HEK293 (cell line): ENCODE results near the gene CWF19L2.

Source experiments
- CTCF ChIA-PET: fragments of 350-600 bp; formaldehyde crosslinking; extraction: SDS; loops from one replicate; lab custom pipeline; 2021; ENCODE audit warnings: antibody characterized with exemption; lab: Yijun Ruan, JAX
- POLR2A ChIA-PET: fragments of 300-600 bp; formaldehyde crosslinking; extraction: SDS; loops from one replicate; lab custom pipeline; 2020; ENCODE audit warnings: antibody characterized with exemption, inconsistent platforms; lab: Yijun Ruan, JAX
- H3K27ac ChIP-seq: fragments of 200-500 bp; sonication (Bioruptor generic); 2 replicates; pipeline ENCODE4 v1.5.1; 2014; ENCODE audit warnings: low read depth, low read length, control low read depth, inconsistent platforms; ENCODE audit errors: extremely low read depth
- H3K36me3 ChIP-seq, 2 experiments: fragments of 200-500 bp in 1 of 2; sonication (Bioruptor generic) in 1 of 2; 1 replicate in 1 of 2; 2 replicates in 1 of 2; pipeline ENCODE4 v1.5.1; 2014 to 2017; ENCODE audit warnings: inconsistent platforms in 2 of 2, low read length in 2 of 2; ENCODE audit not compliant: control insufficient read depth in 2 of 2, insufficient read depth in 1 of 2
- H3K4me1 ChIP-seq: fragments of 200-500 bp; sonication (Bioruptor generic); 2 replicates; pipeline ENCODE4 v1.5.1; 2014; ENCODE audit warnings: mild to moderate bottlenecking, low read length, inconsistent platforms; ENCODE audit not compliant: control insufficient read depth, insufficient read depth
- H3K4me3 ChIP-seq: 2 replicates; pipeline ENCODE4 v1.5.1; 2011; ENCODE audit warnings: low read depth, mild to moderate bottlenecking, control low read depth, low read length, moderate library complexity
- H3K9me3 ChIP-seq: fragments of 200-500 bp; sonication (Bioruptor generic); 2 replicates; pipeline ENCODE4 v1.5.1; 2014; ENCODE audit warnings: low read depth, low read length, inconsistent platforms; ENCODE audit not compliant: control insufficient read depth, insufficient read depth
- ATF2 ChIP-seq: fragments of 450-650 bp; formaldehyde crosslinking; IDR thresholded peaks from 2 replicates; pipeline ENCODE4 v1.5.1; 2016; ENCODE audit warnings: missing biosample characterization, missing genetic modification characterization, low read depth
- BCL11A ChIP-seq: fragments of 450-650 bp; formaldehyde crosslinking; IDR thresholded peaks from 2 replicates; pipeline ENCODE4 v1.5.1; 2016; ENCODE audit warnings: low read depth, missing biosample characterization, missing genetic modification characterization
- GLIS2 ChIP-seq: fragments of 450-650 bp; formaldehyde crosslinking; IDR thresholded peaks from 2 replicates; pipeline ENCODE4 v1.5.1; 2016; ENCODE audit warnings: missing biosample characterization, missing genetic modification characterization
- IKZF3 ChIP-seq: fragments of 450-650 bp; IDR thresholded peaks from 2 replicates; pipeline ENCODE4 v1.5.0; 2018; ENCODE audit warnings: missing biosample characterization, mild to moderate bottlenecking, missing genetic modification characterization, moderate library complexity
- KLF10 ChIP-seq: fragments of 450-650 bp; IDR thresholded peaks from 2 replicates; pipeline ENCODE4 v1.5.1; 2018; ENCODE audit warnings: missing biosample characterization, mild to moderate bottlenecking, missing genetic modification characterization
- KLF9 ChIP-seq: fragments of 450-650 bp; formaldehyde crosslinking; IDR thresholded peaks from 2 replicates; pipeline ENCODE4 v1.5.1; 2016; ENCODE audit warnings: missing biosample characterization, missing genetic modification characterization, low read depth
- MYNN ChIP-seq: fragments of 450-650 bp; formaldehyde crosslinking; IDR thresholded peaks from 2 replicates; pipeline ENCODE4 v1.5.1; 2016; ENCODE audit warnings: missing biosample characterization, missing genetic modification characterization, borderline replicate concordance
- MZF1 ChIP-seq: fragments of 450-650 bp; formaldehyde crosslinking; IDR thresholded peaks from 2 replicates; pipeline ENCODE4 v1.5.1; 2017; ENCODE audit warnings: missing biosample characterization, missing genetic modification characterization, borderline replicate concordance
- SP7 ChIP-seq: fragments of 450-650 bp; formaldehyde crosslinking; IDR thresholded peaks from 2 replicates; pipeline ENCODE4 v1.5.1; 2016; ENCODE audit warnings: missing biosample characterization, missing genetic modification characterization
- ZBTB20 ChIP-seq: fragments of 450-650 bp; formaldehyde crosslinking; IDR thresholded peaks from 2 replicates; pipeline ENCODE4 v1.5.1; 2016; ENCODE audit warnings: missing biosample characterization, missing genetic modification characterization
- ZFP69B ChIP-seq: fragments of 450-650 bp; formaldehyde crosslinking; IDR thresholded peaks from 2 replicates; pipeline ENCODE4 v1.5.1; 2016; ENCODE audit warnings: missing biosample characterization, missing genetic modification characterization
- ZNF146 ChIP-seq: fragments of 450-650 bp; formaldehyde crosslinking; IDR thresholded peaks from 2 replicates; pipeline ENCODE4 v1.5.1; 2016; ENCODE audit warnings: missing biosample characterization, missing genetic modification characterization
- ZNF274 ChIP-seq, 2 experiments: fragments of 200-500 bp in 1 of 2; fragments of 450-650 bp in 1 of 2; sonication (Bioruptor generic) in 1 of 2; formaldehyde crosslinking in 1 of 2; IDR thresholded peaks; 2 replicates each; pipeline versions ENCODE4 v1.5.1 to v1.6.1; 2014 to 2016; ENCODE audit warnings: borderline replicate concordance in 1 of 2, inconsistent platforms in 1 of 2, low read length in 1 of 2, missing biosample characterization in 1 of 2, missing genetic modification characterization in 1 of 2
- ZNF350 ChIP-seq: fragments of 450-650 bp; formaldehyde crosslinking; IDR thresholded peaks from 2 replicates; pipeline ENCODE4 v1.5.0; 2017; ENCODE audit warnings: missing biosample characterization, mild to moderate bottlenecking, missing genetic modification characterization
- ZNF37A ChIP-seq: fragments of 450-650 bp; IDR thresholded peaks from 2 replicates; pipeline ENCODE4 v1.5.1; 2018; ENCODE audit warnings: missing biosample characterization, missing genetic modification characterization
- ZNF433 ChIP-seq: fragments of 450-650 bp; formaldehyde crosslinking; IDR thresholded peaks from 2 replicates; pipeline ENCODE4 v1.5.1; 2016; ENCODE audit warnings: missing biosample characterization, missing genetic modification characterization, low read depth
- ZNF48 ChIP-seq: fragments of 450-650 bp; formaldehyde crosslinking; IDR thresholded peaks from 2 replicates; pipeline ENCODE4 v1.5.1; 2016; ENCODE audit warnings: missing biosample characterization, missing genetic modification characterization
- ZNF664 ChIP-seq: fragments of 450-650 bp; formaldehyde crosslinking; IDR thresholded peaks from 2 replicates; pipeline ENCODE4 v1.5.1; 2016; ENCODE audit warnings: missing biosample characterization, missing genetic modification characterization
- ZNF670 ChIP-seq: fragments of 450-650 bp; formaldehyde crosslinking; IDR thresholded peaks from 2 replicates; pipeline ENCODE4 v1.5.1; 2016; ENCODE audit warnings: missing biosample characterization, missing genetic modification characterization, low read depth
- ZNF701 ChIP-seq: fragments of 450-650 bp; formaldehyde crosslinking; IDR thresholded peaks from 2 replicates; pipeline ENCODE4 v1.5.1; 2016; ENCODE audit warnings: missing biosample characterization, missing genetic modification characterization
- ZNF768 ChIP-seq: fragments of 450-650 bp; formaldehyde crosslinking; IDR thresholded peaks from 2 replicates; pipeline ENCODE4 v1.5.1; 2018; ENCODE audit warnings: missing biosample characterization, mild to moderate bottlenecking, missing genetic modification characterization
- ZNF830 ChIP-seq: fragments of 450-650 bp; IDR thresholded peaks from 2 replicates; pipeline ENCODE4 v1.5.0; 2018; ENCODE audit warnings: missing biosample characterization, missing genetic modification characterization, low read depth, mild to moderate bottlenecking, moderate library complexity
- ZSCAN30 ChIP-seq: fragments of 450-650 bp; IDR thresholded peaks from 2 replicates; pipeline ENCODE4 v1.5.1; 2018; ENCODE audit warnings: missing biosample characterization, mild to moderate bottlenecking, missing genetic modification characterization, moderate library complexity
- TF ChIP-seq, protein P1 (sequence below): fragments of 450-650 bp; formaldehyde crosslinking; IDR thresholded peaks from 2 replicates; pipeline ENCODE4 v1.5.1; 2016; ENCODE audit warnings: missing biosample characterization, missing genetic modification characterization
- TF ChIP-seq, protein P2 (sequence below): fragments of 450-650 bp; formaldehyde crosslinking; IDR thresholded peaks from 2 replicates; pipeline ENCODE4 v1.5.1; 2016; ENCODE audit warnings: missing biosample characterization, missing genetic modification characterization

CWF19L2 gene

GRCh38 chr11:107316426-107316825, 141.2 kb downstream of the CWF19L2 start (continued):
- TF ChIP-seq ZNF274 (IDR thresholded peaks at IDR 0.05; ENCODE audit: low read length) (no peak), ZNF274 (tag by site-specific recombination; IDR thresholded peaks at IDR 0.05; ENCODE audit: borderline replicate concordance) (no peak), GLIS2 (tag by site-specific recombination) (no peak), ZNF48 (no peak), MYNN (tag by site-specific recombination) (no peak), ZNF350 (tag by site-specific recombination) (no peak), KLF10 (no peak), ZNF37A (tag by site-specific recombination) (no peak), ZNF664 (no peak), IKZF3 (tag by site-specific recombination) (no peak), ZNF701 (tag by site-specific recombination) (no peak), ZNF433 (tag by site-specific recombination) (no peak)

DNA sequence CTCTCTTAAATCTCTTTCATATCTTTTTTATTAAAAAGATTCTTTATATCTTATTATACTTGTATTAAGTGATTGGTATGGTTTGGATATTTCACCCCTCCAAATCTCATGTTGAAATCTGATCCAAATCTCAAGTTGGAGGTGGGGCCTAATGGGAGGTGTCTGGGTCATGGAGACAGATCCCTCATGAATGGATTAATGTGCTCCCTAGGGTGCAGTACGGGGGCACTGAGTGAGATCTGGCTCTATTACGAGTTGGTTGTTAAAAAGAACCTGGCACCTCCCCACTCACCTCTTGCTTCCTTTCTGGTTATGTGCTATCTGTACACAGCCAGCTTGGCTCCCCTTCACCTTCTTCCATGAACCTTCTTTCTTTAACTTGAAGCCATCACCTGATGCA, 149.6 kb downstream of the CWF19L2 start:
- CTCF ChIA-PET, result no interaction called here

DNA sequence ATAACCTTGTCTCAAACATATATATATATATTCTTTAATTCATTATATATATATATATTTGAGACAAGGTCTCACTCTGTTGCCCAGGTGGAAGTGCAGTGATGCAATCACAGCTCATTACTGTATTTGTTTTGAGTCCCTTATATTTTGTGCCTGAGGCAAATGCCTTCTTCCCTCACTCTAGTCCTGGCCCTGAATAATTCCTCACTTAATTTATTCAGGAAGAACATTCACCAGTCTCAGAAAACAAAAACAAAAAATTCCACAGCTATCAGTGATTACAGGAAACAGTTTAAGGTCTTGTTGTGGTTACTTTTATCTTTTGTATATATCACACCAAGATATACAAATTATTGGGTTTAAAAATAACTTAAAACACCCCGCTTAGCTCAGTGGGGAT, 155.7 kb downstream of the CWF19L2 start:
- Histone ChIP-seq H3K36me3 (peaks cover 0 to 3% of the 10 kb centered on the region in 2 experiments; a peak in 1 of 3 replicates), H3K27ac (no peak overlapping the region), H3K4me3 (no peak overlapping the region), H3K4me1 (no peaks in the 10 kb centered on the region), H3K9me3 (no peaks in the 10 kb centered on the region)
- TF ChIP-seq ZSCAN30 (tag by site-specific recombination) (no peak), MZF1 (no peak), KLF9 (no peak), ZNF146 (tag by site-specific recombination) (no peak), SP7 (tag by site-specific recombination) (no peak), ZNF830 (tag by site-specific recombination) (no peak), ATF2 (tag by site-specific recombination) (no peak), ZNF768 (tag by site-specific recombination) (no peak), BCL11A (tag by site-specific recombination) (no peak), ZNF670 (tag by site-specific recombination) (no peak), ZBTB20 (tag by site-specific recombination) (no peak)
- TF ChIP-seq, protein P1, sequence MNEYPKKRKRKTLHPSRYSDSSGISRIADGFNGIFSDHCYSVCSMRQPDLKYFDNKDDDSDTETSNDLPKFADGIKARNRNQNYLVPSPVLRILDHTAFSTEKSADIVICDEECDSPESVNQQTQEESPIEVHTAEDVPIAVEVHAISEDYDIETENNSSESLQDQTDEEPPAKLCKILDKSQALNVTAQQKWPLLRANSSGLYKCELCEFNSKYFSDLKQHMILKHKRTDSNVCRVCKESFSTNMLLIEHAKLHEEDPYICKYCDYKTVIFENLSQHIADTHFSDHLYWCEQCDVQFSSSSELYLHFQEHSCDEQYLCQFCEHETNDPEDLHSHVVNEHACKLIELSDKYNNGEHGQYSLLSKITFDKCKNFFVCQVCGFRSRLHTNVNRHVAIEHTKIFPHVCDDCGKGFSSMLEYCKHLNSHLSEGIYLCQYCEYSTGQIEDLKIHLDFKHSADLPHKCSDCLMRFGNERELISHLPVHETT, result no peak
- TF ChIP-seq, protein P2, sequence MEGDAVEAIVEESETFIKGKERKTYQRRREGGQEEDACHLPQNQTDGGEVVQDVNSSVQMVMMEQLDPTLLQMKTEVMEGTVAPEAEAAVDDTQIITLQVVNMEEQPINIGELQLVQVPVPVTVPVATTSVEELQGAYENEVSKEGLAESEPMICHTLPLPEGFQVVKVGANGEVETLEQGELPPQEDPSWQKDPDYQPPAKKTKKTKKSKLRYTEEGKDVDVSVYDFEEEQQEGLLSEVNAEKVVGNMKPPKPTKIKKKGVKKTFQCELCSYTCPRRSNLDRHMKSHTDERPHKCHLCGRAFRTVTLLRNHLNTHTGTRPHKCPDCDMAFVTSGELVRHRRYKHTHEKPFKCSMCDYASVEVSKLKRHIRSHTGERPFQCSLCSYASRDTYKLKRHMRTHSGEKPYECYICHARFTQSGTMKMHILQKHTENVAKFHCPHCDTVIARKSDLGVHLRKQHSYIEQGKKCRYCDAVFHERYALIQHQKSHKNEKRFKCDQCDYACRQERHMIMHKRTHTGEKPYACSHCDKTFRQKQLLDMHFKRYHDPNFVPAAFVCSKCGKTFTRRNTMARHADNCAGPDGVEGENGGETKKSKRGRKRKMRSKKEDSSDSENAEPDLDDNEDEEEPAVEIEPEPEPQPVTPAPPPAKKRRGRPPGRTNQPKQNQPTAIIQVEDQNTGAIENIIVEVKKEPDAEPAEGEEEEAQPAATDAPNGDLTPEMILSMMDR (tag by site-specific recombination), result no peak
- ChIA-PET POLR2A (no interaction called here), CTCF (no interaction called here)

More for the DNA sequence above, 149.6 kb downstream of the CWF19L2 start:
- Histone ChIP-seq H3K27ac (no peak overlapping the region), H3K36me3 (peaks cover 0 to under 1% of the 10 kb centered on the region in 2 experiments; a peak in 1 of 3 replicates), H3K4me3 (no peak overlapping the region)
- TF ChIP-seq MZF1 (peak; percentile 56; the same call in 1 of the 2 replicates), ZFP69B (tag by site-specific recombination) (no peak)
- TF ChIP-seq, all 188 proteins: peak for 1
- Histone ChIP-seq H3K9me3 (no peaks in the 10 kb centered on the region), H3K4me1 (no peaks in the 10 kb centered on the region)
- POLR2A ChIA-PET, result no interaction called here
